Measurements from ENCODE around the gene LCTL. TPM values are rescaled to one million over a fixed set of nuclear protein-coding genes. Genes with fewer than 3 reads are reported as not detected.
A peak's percentile ranks its signal among the peaks of the same experiment; 100 is the strongest.

Gene LCTL
- total and polyA plus RNA-seq, 12 donors, result 0.03 to 0.16 TPM; not detected in 10

GRCh38 chr15:66608159-66608558, 42.4 kb upstream of the LCTL start:
- TF ChIP-seq POLR2A (IDR thresholded peaks at IDR 0.05), result no peak
- TF ChIP-seq CTCF (IDR thresholded peaks at IDR 0.05), result no peak
- Histone ChIP-seq H3K9me3 (replicated peaks in 1 of 3) (no peaks in the 10 kb centered on the region), H3K4me3 (no peak overlapping the region), H3K4me1 (replicated peaks in 1 of 2) (no peaks in the 10 kb centered on the region), H3K36me3 (replicated peaks in 1 of 2) (no peaks in the 10 kb centered on the region), H3K27me3 (no peaks in the 10 kb centered on the region), H3K27ac (no peak overlapping the region)
- WGBS, 4 donors, result 75 to 84% (median 79%) methylated on average over 3 of the region's 3 CpGs
- DNase-seq, result no peak
- intact Hi-C loops (cut with DNase I), result no loop called here

- Histone ChIP-seq H3K4me1 (replicated peaks in 1 of 2) (no peaks in the 10 kb centered on the region), H3K4me3 (no peak overlapping the region), H3K36me3 (replicated peaks in 1 of 2) (no peaks in the 10 kb centered on the region), H3K27me3 (no peaks in the 10 kb centered on the region), H3K9me3 (replicated peaks in 1 of 3) (no peaks in the 10 kb centered on the region), H3K27ac (no peak overlapping the region)
- DNase-seq, result peak; percentile 40 to 68 (median 56)
- intact Hi-C loops (cut with DNase I), result loop anchor here (5.0 kb wide), 3 partner anchors 169 to 249 kb away; no protein-coding TSS in a partner anchor
- TF ChIP-seq POLR2A (IDR thresholded peaks at IDR 0.05), result no peak
- TF ChIP-seq CTCF (IDR thresholded peaks at IDR 0.05), result peak; percentile 46 to 72 (median 62)
- WGBS, 4 donors, result 37 to 56% (median 41%) methylated on average over 10 to 14 of the region's 14 CpGs
Observed at GRCh38 chr15:66603301-66604179, 37.7 kb upstream of the LCTL start.

- DNase-seq, result no peak
- no peak for TF ChIP-seq POLR2A (IDR thresholded peaks at IDR 0.05)
- TF ChIP-seq CTCF (IDR thresholded peaks at IDR 0.05), result no peak
- intact Hi-C loops (cut with DNase I), result loop anchor here (5.0 kb wide), 3 partner anchors 171 to 251 kb away; no protein-coding TSS in a partner anchor
- Histone ChIP-seq H3K9me3 (replicated peaks in 1 of 3) (no peaks in the 10 kb centered on the region), H3K4me1 (replicated peaks in 1 of 2) (no peaks in the 10 kb centered on the region), H3K27ac (no peak overlapping the region), H3K4me3 (no peak overlapping the region), H3K27me3 (no peaks in the 10 kb centered on the region), H3K36me3 (replicated peaks in 1 of 2) (no peaks in the 10 kb centered on the region)
- 50 to 73% (median 60%) methylated on average over 2 of the region's 2 CpGs for WGBS, 4 donors
Observed at GRCh38 chr15:66601521-66601920, 35.7 kb upstream of the LCTL start.

- no peak for DNase-seq
- no peaks in the 10 kb centered on the region for H3K36me3 ChIP-seq (replicated peaks in 1 of 2)
- intact Hi-C loops (cut with DNase I), result loop anchor here (5.0 kb wide), 3 partner anchors 172 to 252 kb away; no protein-coding TSS in a partner anchor
- no peaks in the 10 kb centered on the region for H3K27me3 ChIP-seq
- 79 to 100% (median 85%) methylated on average over 2 to 4 of the region's 4 CpGs for WGBS, 4 donors
- H3K4me1 ChIP-seq (replicated peaks in 1 of 2), result no peaks in the 10 kb centered on the region
- TF ChIP-seq POLR2A (IDR thresholded peaks at IDR 0.05) (no peak), CTCF (IDR thresholded peaks at IDR 0.05) (no peak)
- no peak overlapping the region for H3K27ac ChIP-seq
- H3K9me3 ChIP-seq (replicated peaks in 1 of 3), result no peaks in the 10 kb centered on the region
- no peak overlapping the region for H3K4me3 ChIP-seq
Observed at GRCh38 chr15:66600240-66600627, 34.4 kb upstream of the LCTL start.
